ENCODE data around the gene CERK. TPM values are rescaled to one million over a fixed set of nuclear protein-coding genes. Genes with fewer than 3 reads are reported as not detected.
"Not testable (repeated sequence)": the region's sequence is repeated elsewhere in the genome, so short reads cannot be mapped to it uniquely, and the experiment has no call there.

CERK gene
- total RNA-seq, 2 donors from 2014 or later, result 90.7 to 124 TPM

- no peak for ATAC-seq (replicated peaks)
- peak overlapping the region; percentile 50 for H3K27ac Mint-ChIP-seq
These were observed 88.6 kb downstream of the CERK start for GRCh38 chr22:46649141-46650077.

GRCh38 chr22:46648225-46648820, 89.7 kb downstream of the CERK start:
- H3K36me3 Mint-ChIP-seq (ENCODE audit: low read depth); H3K4me3 Mint-ChIP-seq; H3K9me3 Mint-ChIP-seq; ATAC-seq (replicated peaks); H3K27me3 Mint-ChIP-seq; H3K27ac Mint-ChIP-seq: not testable (repeated sequence)
- peaks cover 32% of the 10 kb centered on the region for H3K4me1 Mint-ChIP-seq

More at GRCh38 chr22:46649141-46650077, 88.6 kb downstream of the CERK start:
- Mint-ChIP-seq H3K4me3 (no peak overlapping the region), H3K9me3 (no peaks in the 10 kb centered on the region), H3K4me1 (peaks cover 26% of the 10 kb centered on the region), H3K36me3 (ENCODE audit: low read depth) (no peaks in the 10 kb centered on the region), H3K27me3 (no peaks in the 10 kb centered on the region)

- Mint-ChIP-seq H3K9me3 (peaks cover 4% of the 10 kb centered on the region), H3K36me3 (ENCODE audit: low read depth) (no peaks in the 10 kb centered on the region), H3K27ac (no peak overlapping the region), H3K27me3 (no peaks in the 10 kb centered on the region), H3K4me1 (peaks cover 32% of the 10 kb centered on the region), H3K4me3 (no peak overlapping the region)
- ATAC-seq (replicated peaks), result no peak
These were observed 91.4 kb downstream of the CERK start for GRCh38 chr22:46646531-46647215.

- not testable (repeated sequence) for H3K27me3 Mint-ChIP-seq; ATAC-seq (replicated peaks); H3K4me3 Mint-ChIP-seq; H3K9me3 Mint-ChIP-seq; H3K27ac Mint-ChIP-seq; H3K36me3 Mint-ChIP-seq (ENCODE audit: low read depth)
- peaks cover 25% of the 10 kb centered on the region for H3K4me1 Mint-ChIP-seq
These were observed 95.1 kb downstream of the CERK start for GRCh38 chr22:46642840-46643480.

- Mint-ChIP-seq H3K4me1 (peaks cover 21% of the 10 kb centered on the region), H3K36me3 (ENCODE audit: low read depth) (no peaks in the 10 kb centered on the region), H3K27me3 (no peaks in the 10 kb centered on the region), H3K9me3 (peaks cover 4% of the 10 kb centered on the region), H3K27ac (no peak overlapping the region), H3K4me3 (no peak overlapping the region)
- no peak for ATAC-seq (replicated peaks)
These were observed 96.2 kb downstream of the CERK start for GRCh38 chr22:46641811-46642266.

- Mint-ChIP-seq H3K4me3 (no peak overlapping the region), H3K27me3 (no peaks in the 10 kb centered on the region), H3K4me1 (peaks cover 21% of the 10 kb centered on the region), H3K27ac (no peak overlapping the region), H3K36me3 (ENCODE audit: low read depth) (no peaks in the 10 kb centered on the region), H3K9me3 (peaks cover 4% of the 10 kb centered on the region)
- no peak for ATAC-seq (replicated peaks)
These were observed 97.6 kb downstream of the CERK start for GRCh38 chr22:46640293-46641055.

DNA sequence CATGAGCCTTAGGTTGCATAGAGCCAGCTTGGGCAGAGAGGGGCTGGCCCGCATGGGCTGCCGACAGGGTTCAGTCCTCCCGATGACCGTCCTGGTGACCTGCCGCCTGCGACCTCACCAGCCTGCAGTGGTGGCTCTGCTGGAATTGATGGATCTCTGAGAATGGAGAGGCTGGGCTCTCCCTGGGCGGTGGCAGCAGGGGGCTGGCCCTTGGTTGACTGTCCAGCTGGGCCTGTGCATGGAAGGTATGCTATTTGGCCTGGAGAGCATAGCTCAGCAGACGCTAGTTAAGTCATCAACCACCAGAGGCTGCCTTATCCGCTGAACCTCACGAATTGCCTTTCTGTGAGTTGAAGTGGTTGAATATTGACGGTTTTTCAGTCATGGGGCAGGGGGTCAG, 98.2 kb downstream of the CERK start:
- Mint-ChIP-seq H3K9me3 (peaks cover 4% of the 10 kb centered on the region), H3K27ac (no peak overlapping the region), H3K4me3 (no peak overlapping the region), H3K27me3 (no peaks in the 10 kb centered on the region), H3K36me3 (ENCODE audit: low read depth) (no peaks in the 10 kb centered on the region), H3K4me1 (peaks cover 21% of the 10 kb centered on the region)
- no peak for ATAC-seq (replicated peaks)

DNA sequence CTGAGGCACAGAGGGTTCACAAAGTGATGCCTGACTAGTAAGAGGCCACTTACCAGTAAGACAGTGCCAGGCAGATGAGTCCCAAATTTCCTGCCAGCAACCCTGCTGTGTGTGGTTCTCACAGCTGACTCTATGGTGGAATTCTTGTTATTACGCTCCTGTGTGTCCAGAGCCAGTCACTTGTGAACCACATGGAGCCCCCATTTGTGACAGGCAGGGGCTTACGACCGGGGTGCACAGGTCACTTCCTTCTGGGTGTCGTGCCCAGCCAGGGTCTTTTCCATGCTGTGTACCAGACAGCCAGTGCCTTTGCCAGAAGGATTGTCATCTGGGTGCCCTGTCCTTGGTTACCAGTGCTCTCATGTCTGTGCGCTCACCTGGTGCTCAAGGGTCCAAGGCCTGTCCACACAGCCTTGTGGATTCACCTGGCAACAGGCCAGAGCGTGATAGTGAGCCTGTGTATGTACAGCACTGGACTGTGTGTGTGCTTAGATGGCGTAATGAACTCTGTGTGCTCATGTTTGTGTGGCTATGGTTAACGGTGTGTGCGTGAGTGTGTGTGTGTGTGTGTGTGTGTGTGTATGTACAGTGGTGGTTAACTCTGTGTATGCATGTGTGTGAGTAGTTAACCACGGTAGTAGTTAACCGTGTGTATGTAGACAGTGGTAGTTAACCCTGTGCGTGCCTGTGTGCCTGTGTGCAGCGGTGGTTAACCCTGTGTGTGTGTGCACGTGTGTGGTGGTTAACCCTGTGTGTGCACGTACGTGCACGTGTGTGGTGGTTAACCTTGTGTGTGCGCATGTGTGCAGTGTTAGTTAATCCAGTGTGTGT, 99.2 kb downstream of the CERK start:
- Mint-ChIP-seq H3K4me1 (peaks cover 17% of the 10 kb centered on the region), H3K4me3 (no peak overlapping the region), H3K27me3 (no peaks in the 10 kb centered on the region), H3K36me3 (ENCODE audit: low read depth) (no peaks in the 10 kb centered on the region), H3K9me3 (peaks cover 4% of the 10 kb centered on the region), H3K27ac (no peak overlapping the region)
- no peak for ATAC-seq (replicated peaks)

DNA sequence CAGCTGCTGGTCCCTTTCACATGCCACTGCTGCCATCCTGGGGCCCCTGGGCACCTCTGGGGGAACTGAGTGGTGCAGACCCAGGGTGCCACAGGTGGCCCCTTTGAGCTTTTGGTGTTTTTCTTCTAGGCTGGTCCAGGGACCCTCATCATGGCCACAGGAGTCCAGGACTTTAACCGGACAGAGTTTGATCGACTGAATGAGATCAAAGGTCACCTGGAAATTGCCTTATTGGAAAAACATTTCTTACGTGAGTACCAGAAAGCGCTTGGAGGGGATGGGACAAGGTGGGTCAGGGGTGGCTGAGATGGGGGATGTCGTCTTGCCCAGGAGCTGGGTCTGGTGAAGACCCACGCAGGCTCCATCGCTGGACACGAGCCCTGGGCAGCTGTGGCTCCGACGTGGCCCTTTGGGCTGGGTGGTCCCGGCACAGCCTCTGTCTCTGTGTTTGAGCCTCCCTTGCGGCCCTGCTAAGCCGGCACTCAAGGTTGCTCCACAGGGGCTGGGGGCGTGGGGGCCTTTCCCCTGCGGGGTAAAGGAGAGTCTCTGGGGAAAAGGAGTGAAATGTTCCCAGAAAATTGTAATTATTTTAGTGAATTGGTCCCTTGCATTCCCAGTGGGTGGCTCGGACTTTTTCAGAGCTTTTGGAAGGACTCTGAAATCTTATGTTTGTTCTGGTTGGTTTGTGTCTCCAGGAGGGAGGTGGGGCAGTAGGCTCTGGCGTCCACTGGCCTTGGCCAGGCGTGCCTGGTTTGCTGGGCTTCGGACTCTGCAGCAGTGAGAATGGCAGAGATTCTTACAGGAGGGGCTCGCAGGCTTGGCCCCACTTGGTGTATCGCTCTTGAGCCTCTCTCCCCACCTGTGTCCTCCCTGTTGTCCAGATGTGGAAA, 100.1 kb downstream of the CERK start:
- no peak for ATAC-seq (replicated peaks)
- Mint-ChIP-seq H3K4me3 (no peak overlapping the region), H3K36me3 (ENCODE audit: low read depth) (no peaks in the 10 kb centered on the region), H3K27ac (no peak overlapping the region), H3K9me3 (no peaks in the 10 kb centered on the region), H3K4me1 (peaks cover 12% of the 10 kb centered on the region), H3K27me3 (no peaks in the 10 kb centered on the region)

- no peaks in the 10 kb centered on the region for H3K9me3 Mint-ChIP-seq
- ATAC-seq (replicated peaks), result no peak
- H3K27me3 Mint-ChIP-seq, result no peaks in the 10 kb centered on the region
- no peak overlapping the region for H3K4me3 Mint-ChIP-seq
- peaks cover 4% of the 10 kb centered on the region for H3K4me1 Mint-ChIP-seq
- no peak overlapping the region for H3K27ac Mint-ChIP-seq
- no peaks in the 10 kb centered on the region for H3K36me3 Mint-ChIP-seq (ENCODE audit: low read depth)
These were observed 101.6 kb downstream of the CERK start for GRCh38 chr22:46636221-46637002.

- peaks cover 4% of the 10 kb centered on the region for H3K4me1 Mint-ChIP-seq
These were observed 102.3 kb downstream of the CERK start for GRCh38 chr22:46635756-46636155.

More at GRCh38 chr22:46635756-46636155, 102.3 kb downstream of the CERK start:
- Mint-ChIP-seq H3K4me3 (no peak overlapping the region), H3K27ac (no peak overlapping the region), H3K27me3 (no peaks in the 10 kb centered on the region), H3K36me3 (ENCODE audit: low read depth) (no peaks in the 10 kb centered on the region), H3K9me3 (no peaks in the 10 kb centered on the region)
- no peak for ATAC-seq (replicated peaks)
